Activated CD4-positive, alpha-beta T cell treated with anti-CD3 and anti-CD28 coated beads, Interleukin-2, amount 50 U/mL, for 24 hours (primary cell): ENCODE data around the gene URGCP.
"Not testable (repeated sequence)": the region's sequence is repeated elsewhere in the genome, so short reads cannot be mapped to it uniquely, and the experiment has no call there.

Source experiments
- DNase-seq, 2 donors: peaks; one replicate each; pipeline ENCODE4 v3.0.0-alpha.2; 2020; ENCODE audit warnings: low read depth in 1 of 2, low spot score in 1 of 2

Gene URGCP

DNA sequence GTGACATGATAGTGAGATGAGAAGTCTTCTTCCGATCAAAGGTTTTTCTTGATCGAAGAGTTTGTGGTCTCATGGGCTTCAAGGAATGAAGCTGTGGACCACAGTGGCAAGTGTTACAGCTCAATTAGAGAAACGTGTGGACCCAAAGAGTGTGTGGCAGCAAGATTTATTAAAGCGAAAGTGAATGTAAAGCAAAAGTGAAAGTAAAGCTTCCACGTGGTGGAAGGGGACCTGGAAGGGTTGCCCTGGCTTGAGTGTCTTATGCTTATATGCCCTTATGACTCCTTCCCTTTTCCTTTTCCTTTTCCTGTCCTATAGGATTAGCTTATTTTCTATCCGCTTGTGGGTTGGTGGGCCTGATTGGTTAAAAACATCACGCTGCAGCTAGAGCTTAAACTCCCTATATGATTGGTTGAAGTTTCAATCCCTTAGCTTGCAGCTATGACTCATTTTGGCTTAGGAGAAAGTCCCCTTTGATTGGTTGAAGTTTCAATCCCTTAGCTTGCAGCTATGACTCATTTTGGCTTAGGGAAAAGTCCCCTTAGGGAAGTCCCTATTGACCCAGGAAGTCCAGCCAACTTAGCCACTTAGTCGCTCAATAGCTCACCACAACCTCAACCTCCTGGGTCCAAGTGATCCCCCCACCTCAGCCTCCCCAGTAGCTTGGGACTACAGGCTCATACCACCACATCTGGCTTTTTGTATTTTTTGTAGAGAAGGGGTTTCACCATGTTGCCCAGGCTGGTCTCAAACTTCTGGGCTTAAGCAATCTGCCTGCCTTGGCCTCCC lies 71.7 kb downstream of the URGCP start:
- peak; percentile 11 to 25 for DNase-seq

DNA sequence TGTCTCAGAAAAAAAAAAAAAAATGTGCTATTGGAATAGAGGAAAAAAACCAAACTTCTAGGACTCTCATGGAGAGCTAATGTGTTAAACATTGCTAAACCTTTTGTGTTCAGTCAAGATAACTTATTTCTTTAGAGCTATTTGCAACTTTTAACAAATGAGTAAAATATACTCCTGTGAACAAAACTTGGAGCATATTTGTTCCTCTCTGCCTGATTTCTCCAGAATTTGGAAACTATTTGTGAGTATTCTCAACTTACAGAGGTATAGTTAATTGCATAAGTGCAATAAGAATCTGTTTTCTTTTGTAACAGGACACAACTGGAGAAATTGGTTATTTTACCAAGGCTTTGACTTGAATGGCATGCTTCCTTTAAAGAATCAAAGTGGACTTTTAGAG lies 75.5 kb downstream of the URGCP start:
- not testable (repeated sequence) for DNase-seq
